ENCODE measurements around the gene KCNIP1.

DNA sequence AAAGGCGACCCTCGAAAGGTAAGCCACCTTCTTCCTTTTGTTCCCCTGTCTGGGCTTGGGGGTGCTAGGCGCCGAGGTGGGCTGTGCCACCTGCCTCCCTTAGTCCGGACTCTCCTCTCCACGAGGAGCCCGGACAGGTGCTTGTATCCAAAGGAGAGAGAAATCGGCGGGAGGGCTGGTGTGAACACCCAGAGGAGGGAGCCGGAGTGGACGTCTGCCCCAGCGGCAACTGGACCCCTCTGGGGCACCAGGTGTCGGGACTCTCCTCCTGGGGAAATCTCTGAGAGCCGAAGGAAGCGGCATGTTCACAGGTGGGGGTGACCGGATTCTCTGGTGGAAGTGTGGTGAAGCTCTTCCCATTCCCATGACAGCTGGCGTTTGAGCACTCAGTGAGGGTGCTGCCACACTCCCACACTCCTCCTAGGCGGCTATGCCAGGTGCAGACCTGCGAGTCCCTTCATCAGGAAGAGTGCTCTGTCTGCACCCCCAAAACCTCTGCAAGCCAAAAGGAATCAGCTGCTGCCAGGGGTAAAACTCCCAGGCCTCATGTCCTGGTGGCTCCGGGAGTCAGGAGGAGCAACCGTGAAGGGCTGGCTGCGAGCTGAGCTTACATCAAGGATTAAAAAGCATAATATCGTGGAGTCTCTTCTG is 921 bp downstream of the KCNIP1 start:
- TF ChIP-seq, protein P1, sequence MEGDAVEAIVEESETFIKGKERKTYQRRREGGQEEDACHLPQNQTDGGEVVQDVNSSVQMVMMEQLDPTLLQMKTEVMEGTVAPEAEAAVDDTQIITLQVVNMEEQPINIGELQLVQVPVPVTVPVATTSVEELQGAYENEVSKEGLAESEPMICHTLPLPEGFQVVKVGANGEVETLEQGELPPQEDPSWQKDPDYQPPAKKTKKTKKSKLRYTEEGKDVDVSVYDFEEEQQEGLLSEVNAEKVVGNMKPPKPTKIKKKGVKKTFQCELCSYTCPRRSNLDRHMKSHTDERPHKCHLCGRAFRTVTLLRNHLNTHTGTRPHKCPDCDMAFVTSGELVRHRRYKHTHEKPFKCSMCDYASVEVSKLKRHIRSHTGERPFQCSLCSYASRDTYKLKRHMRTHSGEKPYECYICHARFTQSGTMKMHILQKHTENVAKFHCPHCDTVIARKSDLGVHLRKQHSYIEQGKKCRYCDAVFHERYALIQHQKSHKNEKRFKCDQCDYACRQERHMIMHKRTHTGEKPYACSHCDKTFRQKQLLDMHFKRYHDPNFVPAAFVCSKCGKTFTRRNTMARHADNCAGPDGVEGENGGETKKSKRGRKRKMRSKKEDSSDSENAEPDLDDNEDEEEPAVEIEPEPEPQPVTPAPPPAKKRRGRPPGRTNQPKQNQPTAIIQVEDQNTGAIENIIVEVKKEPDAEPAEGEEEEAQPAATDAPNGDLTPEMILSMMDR (IDR thresholded peaks at IDR 0.05) = no peak
- no peak for TF ChIP-seq POLR2AphosphoS5 (IDR thresholded peaks at IDR 0.05)

Data from stomach (tissue), 4 donors.